Stomach (tissue), 4 donors: ENCODE results near the gene MST1R.
A peak's percentile ranks its signal among the peaks of the same experiment; 100 is the strongest.

Source experiments
- CTCF ChIP-seq, 7 experiments: fragments of 450-650 bp in 4 of 7; fragments of 200-600 bp in 3 of 7; sonication (generic) in 3 of 7; IDR thresholded peaks; one replicate each; pipeline ENCODE4 v1.5.1; 2016 to 2019; ENCODE audit warnings: antibody characterized with exemption in 7 of 7, control low read depth in 2 of 7, mild to moderate bottlenecking in 1 of 7
- POLR2AphosphoS5 ChIP-seq, 3 donors: sonication (generic); formaldehyde crosslinking; IDR thresholded peaks; one replicate each; pipeline ENCODE4 v1.6.1; 2016; ENCODE audit warnings: antibody characterized with exemption in 3 of 3

DNA sequence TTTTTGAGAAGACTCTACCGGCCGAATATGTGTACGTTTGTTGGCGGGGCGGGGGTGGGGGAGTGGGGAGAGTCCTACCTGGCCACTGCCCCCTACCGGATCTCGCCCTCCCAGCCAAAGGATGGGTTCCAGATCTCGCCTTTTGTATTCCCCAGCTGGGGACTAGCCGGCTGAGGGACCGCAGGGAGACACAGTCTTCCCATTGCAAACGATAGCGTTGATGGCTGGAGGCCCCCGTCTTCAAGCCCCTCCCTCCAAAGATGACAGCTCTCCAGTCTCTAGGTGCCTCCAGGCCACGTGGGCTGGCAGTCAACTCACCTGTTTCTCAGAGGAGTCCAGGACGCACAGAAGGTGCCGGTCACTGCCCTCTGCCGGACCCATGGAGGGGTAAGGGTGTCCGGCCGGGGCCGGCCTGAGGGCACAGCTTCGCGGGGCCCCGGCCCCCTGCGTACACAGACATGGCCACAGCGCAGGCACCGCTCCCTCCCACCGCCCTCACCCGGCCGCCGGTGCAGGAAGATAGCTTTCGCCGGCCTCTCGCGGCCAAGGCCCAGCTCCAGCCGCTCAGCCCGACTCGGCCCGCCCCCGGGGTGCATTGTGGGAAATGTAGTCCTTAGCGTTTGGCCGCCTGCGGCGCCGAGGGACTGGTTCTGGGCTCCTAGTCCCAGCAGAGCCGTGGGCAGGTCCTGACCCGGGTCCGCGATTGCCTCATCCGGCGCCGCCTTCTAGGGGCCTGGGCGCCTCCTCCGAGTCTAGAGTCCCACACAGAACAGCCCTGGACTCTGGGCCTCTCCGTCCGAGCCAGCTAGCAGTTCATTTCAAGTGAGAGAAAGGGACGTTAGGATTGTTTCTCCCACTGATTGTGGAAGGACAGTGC, 25.9 kb upstream of the MST1R start, which contains the start of gene MON1A:
- TF ChIP-seq CTCF (IDR thresholded peaks at IDR 0.05) (peak in 3 of 7 experiments; percentile 17 to 41 (median 40)), POLR2AphosphoS5 (IDR thresholded peaks at IDR 0.05) (peak; percentile 74 to 89 (median 74))
